OCI-LY7 (cell line): Measurements from ENCODE around the gene COL4A2. TPM values are rescaled to one million over a fixed set of nuclear protein-coding genes. Genes with fewer than 3 reads are reported as not detected.

ENCODE experiments used
- BruUV-seq: library from RNA; stranded (reverse); fragments of 400-500 nt; replicated peaks from 2 replicates; lab custom pipeline; 2021; lab: Mats Ljungman, UMichigan
- CTCF ChIA-PET: fragments of 300-600 bp; sonication (Branson Sonifier 250); formaldehyde crosslinking; loops from one replicate; lab custom pipeline; 2022; ENCODE audit warnings: antibody characterized with exemption; ENCODE audit not compliant: unreplicated experiment; lab: Charles Lee
- POLR2A ChIA-PET: fragments of 300-600 bp; sonication (Branson Sonifier 250); formaldehyde crosslinking; loops from one replicate; lab custom pipeline; 2022; ENCODE audit warnings: antibody characterized with exemption; lab: Charles Lee
- DNase-seq: peaks from one replicate; pipeline ENCODE4 v3.0.0-alpha.2; 2015; ENCODE audit warnings: low spot score
- H2AFZ ChIP-seq: fragments of 200-600 bp; sonication (generic), shearing (Covaris generic); 2 replicates; pipeline ENCODE4 v1.6.1; 2014; ENCODE audit warnings: mild to moderate bottlenecking, antibody characterized with exemption, low read length, moderate library complexity
- H3K27ac ChIP-seq: fragments of 200-600 bp; sonication (generic); 2 replicates; pipeline ENCODE4 v1.5.1; 2014; ENCODE audit warnings: mixed run types, low read depth, mild to moderate bottlenecking, moderate library complexity, low read length, inconsistent platforms; ENCODE audit not compliant: poor library complexity, severe bottlenecking
- H3K36me3 ChIP-seq: fragments of 200-600 bp; sonication (generic); 2 replicates; pipeline ENCODE4 v1.6.1; 2014; ENCODE audit warnings: mild to moderate bottlenecking, antibody characterized with exemption, low read length, moderate library complexity, mixed read lengths; ENCODE audit not compliant: insufficient read depth
- H3K4me1 ChIP-seq: fragments of 200-600 bp; sonication (generic); 2 replicates; pipeline ENCODE4 v1.5.1; 2014; ENCODE audit warnings: mild to moderate bottlenecking, low read length; ENCODE audit not compliant: insufficient read depth, poor library complexity, severe bottlenecking
- H3K4me2 ChIP-seq: fragments of 200-600 bp; sonication (generic); 2 replicates; pipeline ENCODE4 v1.6.1; 2014; ENCODE audit warnings: mild to moderate bottlenecking, low read length
- H3K4me3 ChIP-seq: fragments of 200-600 bp; sonication (generic); 2 replicates; pipeline ENCODE4 v1.5.1; 2014; ENCODE audit warnings: mild to moderate bottlenecking, low read depth, low read length; ENCODE audit not compliant: poor library complexity, severe bottlenecking
- H3K79me2 ChIP-seq: fragments of 200-600 bp; sonication (generic); 2 replicates; pipeline ENCODE4 v1.6.1; 2016; ENCODE audit warnings: low read depth, mild to moderate bottlenecking, low read length, moderate library complexity, mixed read lengths; ENCODE audit not compliant: insufficient read depth
- H3K9me2 ChIP-seq: fragments of 200-600 bp; sonication (generic); 2 replicates; pipeline ENCODE4 v1.6.1; 2016; ENCODE audit warnings: mild to moderate bottlenecking, low read length, mixed read lengths; ENCODE audit not compliant: insufficient read depth
- H3K9me3 ChIP-seq: fragments of 200-600 bp; sonication (generic); 2 replicates; pipeline ENCODE4 v1.6.1; 2014; ENCODE audit warnings: mild to moderate bottlenecking, mixed run types, low read length, mixed read lengths
- H4K20me1 ChIP-seq: fragments of 200-600 bp; sonication (generic); 2 replicates; pipeline ENCODE4 v1.6.1; 2014; ENCODE audit warnings: mild to moderate bottlenecking, antibody characterized with exemption, low read length, moderate library complexity, mixed read lengths; ENCODE audit not compliant: insufficient read depth
- EZH2phosphoT487 ChIP-seq: fragments of 200-600 bp; sonication (generic); IDR thresholded peaks from 2 replicates; pipeline ENCODE4 v1.6.1; 2018; ENCODE audit warnings: low read depth, borderline replicate concordance, mild to moderate bottlenecking, mixed run types, antibody characterized with exemption, low read length, moderate library complexity, mixed read lengths
- intact Hi-C: fragments of 100-400 bp; cut with micrococcal nuclease; formaldehyde crosslinking; loops from one replicate; pipeline ENCODE4 v1.10.0; 2022; ENCODE audit not compliant: unreplicated experiment
- total RNA-seq, 2 experiments: library from RNA; depleted of rRNA in 1 of 2; stranded (reverse); fragments of >200 nt in 1 of 2; shearing (Covaris generic) in 1 of 2; gene quantifications; 2 replicates each; pipeline ENCODE4 v1.2.3, GENCODE V29; 2014 to 2022
- TF ChIP-seq, protein P1 (sequence below): fragments of 200-600 bp; sonication (generic); conservative IDR thresholded peaks from 2 replicates; pipeline ENCODE4 v1.5.1; 2014; ENCODE audit warnings: mild to moderate bottlenecking, antibody characterized with exemption, low read length, moderate library complexity, mixed read lengths

Gene COL4A2
- total RNA-seq, 2 experiments from 2014 or later = 0.34 TPM; not detected in 1

DNA sequence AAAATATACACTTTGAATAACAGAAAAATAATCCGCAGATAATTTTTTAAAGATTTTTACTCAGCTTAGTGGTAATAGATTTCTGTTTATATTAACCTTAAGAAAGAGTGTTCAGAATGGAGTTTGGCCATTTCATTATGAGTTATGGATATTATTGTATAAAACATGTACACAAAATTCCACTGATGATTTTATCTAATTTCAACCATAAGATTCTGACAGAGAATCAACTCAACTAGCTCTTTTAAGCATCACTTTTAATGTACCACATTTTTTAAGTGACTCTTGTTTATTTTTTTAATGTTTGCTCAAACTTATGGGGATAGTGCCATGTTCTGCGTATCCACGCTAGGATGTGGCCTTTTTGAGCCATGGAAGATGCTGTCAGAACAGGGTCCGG, 75.7 kb downstream of the COL4A2 start:
- POLR2A ChIA-PET = no interaction called here
- CTCF ChIA-PET = no interaction called here
- intact Hi-C loops = no loop called here

DNA sequence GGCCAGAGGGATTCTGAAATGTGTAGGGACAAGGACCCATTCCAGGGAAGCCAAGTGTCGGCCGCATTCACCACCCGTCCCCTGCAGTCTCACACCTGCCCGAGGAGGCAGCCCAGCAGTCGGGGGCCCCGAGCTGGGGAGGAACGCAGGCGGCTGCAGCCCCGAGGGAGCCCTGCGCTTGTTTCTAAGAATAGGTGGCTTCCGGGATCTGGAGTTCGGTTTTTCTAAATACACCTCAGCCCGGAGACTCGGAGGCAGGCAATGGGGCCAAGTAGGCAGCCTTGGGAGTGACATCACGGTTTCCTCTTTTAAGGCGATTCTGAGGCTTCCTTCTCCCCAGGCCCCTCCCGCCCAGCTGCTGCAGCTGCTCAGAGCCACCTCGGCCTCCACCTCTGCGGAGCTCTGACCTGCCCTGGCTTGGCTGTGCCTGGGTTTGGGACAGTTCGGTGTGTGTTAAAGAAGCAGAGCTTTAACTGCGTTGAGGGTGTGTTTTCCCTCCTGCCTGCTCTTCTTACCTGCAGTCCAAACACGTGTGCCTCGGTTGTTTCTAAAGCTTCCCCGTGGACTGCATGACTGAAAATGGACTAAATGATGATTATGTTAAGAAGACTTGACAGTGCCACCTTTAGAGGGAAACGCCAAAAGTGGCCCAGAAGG, 80.5 kb downstream of the COL4A2 start:
- H3K4me3 ChIP-seq = no peak overlapping the region
- BruUV-seq = no TSS peak
- no peaks in the 10 kb centered on the region for H3K9me2 ChIP-seq
- no peak overlapping the region for H2AFZ ChIP-seq
- H3K27ac ChIP-seq = no peak overlapping the region
- H3K36me3 ChIP-seq = no peaks in the 10 kb centered on the region
- H4K20me1 ChIP-seq = no peaks in the 10 kb centered on the region
- no peaks in the 10 kb centered on the region for H3K79me2 ChIP-seq
- no peak for DNase-seq
- H3K4me1 ChIP-seq = no peaks in the 10 kb centered on the region
- POLR2A ChIA-PET = no interaction called here
- TF ChIP-seq EZH2phosphoT487 = no peak
- TF ChIP-seq, protein P1, sequence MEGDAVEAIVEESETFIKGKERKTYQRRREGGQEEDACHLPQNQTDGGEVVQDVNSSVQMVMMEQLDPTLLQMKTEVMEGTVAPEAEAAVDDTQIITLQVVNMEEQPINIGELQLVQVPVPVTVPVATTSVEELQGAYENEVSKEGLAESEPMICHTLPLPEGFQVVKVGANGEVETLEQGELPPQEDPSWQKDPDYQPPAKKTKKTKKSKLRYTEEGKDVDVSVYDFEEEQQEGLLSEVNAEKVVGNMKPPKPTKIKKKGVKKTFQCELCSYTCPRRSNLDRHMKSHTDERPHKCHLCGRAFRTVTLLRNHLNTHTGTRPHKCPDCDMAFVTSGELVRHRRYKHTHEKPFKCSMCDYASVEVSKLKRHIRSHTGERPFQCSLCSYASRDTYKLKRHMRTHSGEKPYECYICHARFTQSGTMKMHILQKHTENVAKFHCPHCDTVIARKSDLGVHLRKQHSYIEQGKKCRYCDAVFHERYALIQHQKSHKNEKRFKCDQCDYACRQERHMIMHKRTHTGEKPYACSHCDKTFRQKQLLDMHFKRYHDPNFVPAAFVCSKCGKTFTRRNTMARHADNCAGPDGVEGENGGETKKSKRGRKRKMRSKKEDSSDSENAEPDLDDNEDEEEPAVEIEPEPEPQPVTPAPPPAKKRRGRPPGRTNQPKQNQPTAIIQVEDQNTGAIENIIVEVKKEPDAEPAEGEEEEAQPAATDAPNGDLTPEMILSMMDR = no peak
- no peak overlapping the region for H3K4me2 ChIP-seq
- CTCF ChIA-PET = no interaction called here
- H3K9me3 ChIP-seq = no peaks in the 10 kb centered on the region
- intact Hi-C loops = no loop called here

More for the DNA sequence above, 75.7 kb downstream of the COL4A2 start:
- Histone ChIP-seq H3K4me3 (no peak overlapping the region), H3K79me2 (no peaks in the 10 kb centered on the region), H3K4me2 (no peak overlapping the region), H3K9me3 (no peaks in the 10 kb centered on the region), H4K20me1 (no peaks in the 10 kb centered on the region), H2AFZ (no peak overlapping the region), H3K4me1 (no peaks in the 10 kb centered on the region), H3K36me3 (no peaks in the 10 kb centered on the region), H3K27ac (no peak overlapping the region), H3K9me2 (no peaks in the 10 kb centered on the region)
- no TSS peak for BruUV-seq
- no peak for DNase-seq
- TF ChIP-seq EZH2phosphoT487 = no peak
- TF ChIP-seq, protein P1 = no peak
